ENCODE measurements around the gene MUC15.
"Not testable (repeated sequence)": the region's sequence is repeated elsewhere in the genome, so short reads cannot be mapped to it uniquely, and the experiment has no call there.

The MUC15 gene, protein sequence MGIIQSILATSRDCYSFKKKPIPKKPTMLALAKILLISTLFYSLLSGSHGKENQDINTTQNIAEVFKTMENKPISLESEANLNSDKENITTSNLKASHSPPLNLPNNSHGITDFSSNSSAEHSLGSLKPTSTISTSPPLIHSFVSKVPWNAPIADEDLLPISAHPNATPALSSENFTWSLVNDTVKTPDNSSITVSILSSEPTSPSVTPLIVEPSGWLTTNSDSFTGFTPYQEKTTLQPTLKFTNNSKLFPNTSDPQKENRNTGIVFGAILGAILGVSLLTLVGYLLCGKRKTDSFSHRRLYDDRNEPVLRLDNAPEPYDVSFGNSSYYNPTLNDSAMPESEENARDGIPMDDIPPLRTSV

DNA sequence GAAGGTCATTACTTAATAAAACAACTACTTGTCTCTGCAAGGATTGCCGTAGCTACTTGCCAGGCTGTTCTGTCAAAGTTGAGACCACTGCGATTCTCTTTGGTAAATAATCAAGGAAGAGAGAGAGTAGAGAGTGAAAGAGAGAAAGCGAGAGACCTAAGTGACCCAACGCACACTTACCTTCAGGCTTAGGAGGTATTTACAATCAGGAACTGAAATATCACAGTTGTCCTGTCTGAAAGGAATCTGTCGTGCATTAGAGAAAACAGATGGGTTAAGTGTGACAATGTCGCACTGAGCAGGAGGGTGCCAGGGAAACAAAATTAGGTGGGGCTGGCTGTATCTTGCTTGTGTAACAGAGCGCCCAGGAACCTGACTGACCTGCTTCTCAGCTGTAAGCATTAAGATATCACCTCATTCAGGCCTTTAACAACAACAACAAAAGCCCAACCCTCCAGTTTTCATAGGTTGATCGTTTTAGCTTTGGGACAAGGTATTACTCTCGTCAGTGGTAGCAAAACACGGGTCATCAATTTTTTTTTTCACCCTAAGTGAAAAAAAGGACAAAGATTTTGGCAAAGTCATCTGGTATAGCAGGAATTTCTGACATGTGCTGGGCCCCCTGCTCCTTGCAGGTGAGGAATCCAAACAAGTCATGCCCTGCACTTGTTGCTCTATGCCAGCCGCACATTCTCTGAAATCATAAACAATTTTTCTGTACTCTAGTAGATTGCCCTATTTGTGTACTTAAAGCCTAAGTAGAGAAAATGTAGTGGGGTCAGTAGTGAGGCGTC lies at the start of gene MUC15:
Gene MUC15, minus strand, starts transcription at position 403 of the 794 bp plus-strand sequence. CDS start 5,169 bp downstream, outside the sequence.
- DNase-seq (ENCODE audit: low read depth) = no peak

DNA sequence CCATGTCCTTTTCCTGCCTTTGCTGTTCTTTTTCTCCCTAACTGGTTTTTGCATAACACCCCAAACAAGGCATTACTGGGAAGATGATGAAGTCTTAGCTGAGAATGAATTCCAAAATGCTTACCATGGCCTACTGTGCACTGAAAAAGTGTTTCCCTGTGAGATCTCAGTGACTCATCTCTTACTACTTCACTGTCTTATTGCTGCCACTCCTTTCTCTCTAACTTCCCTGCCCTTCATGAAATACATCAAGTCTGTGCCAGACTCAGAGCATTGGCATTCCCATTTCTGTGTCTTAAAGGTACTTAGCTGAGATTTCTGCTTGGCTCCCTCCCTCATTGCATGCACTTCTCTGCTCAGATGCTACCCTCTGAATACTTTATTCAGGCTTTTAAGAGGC lies 49.1 kb upstream of the MUC15 start:
- no peak for DNase-seq (ENCODE audit: low read depth)

DNA sequence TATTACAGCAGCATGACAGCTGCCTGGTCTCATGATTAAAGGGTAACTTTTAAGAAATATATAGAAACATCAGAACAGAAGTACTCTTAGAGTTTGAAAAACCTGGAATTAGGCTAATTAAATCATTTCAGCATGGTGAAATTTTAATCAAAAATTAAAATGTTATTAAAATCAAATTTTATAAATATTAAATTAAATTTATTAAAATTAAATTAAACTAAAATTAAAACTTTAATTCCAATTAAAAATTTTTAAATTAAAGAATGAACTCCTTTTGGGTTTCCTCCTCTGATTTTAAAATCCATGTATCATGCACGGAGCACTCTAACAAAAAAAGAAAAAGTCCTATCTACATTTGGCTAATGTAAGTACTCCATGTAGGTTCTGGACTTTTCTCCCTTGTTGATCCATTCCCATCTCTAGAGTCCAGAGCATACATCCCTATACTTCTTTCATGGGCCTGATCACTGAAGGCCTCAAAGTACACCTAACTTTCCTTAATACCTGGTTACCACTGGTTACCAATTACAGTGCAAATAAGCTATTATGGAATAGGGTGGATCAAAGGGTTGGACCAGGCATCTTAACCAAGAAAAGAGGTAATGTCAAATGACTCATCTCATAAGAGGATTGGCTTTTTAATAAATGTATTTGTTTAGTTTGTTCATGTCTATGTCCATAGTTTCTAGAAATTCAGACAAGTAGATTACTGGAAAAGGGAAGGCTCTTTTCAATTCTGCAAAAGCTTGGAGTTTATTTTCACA lies 48.4 kb upstream of the MUC15 start:
- no peak for DNase-seq (ENCODE audit: low read depth)

DNA sequence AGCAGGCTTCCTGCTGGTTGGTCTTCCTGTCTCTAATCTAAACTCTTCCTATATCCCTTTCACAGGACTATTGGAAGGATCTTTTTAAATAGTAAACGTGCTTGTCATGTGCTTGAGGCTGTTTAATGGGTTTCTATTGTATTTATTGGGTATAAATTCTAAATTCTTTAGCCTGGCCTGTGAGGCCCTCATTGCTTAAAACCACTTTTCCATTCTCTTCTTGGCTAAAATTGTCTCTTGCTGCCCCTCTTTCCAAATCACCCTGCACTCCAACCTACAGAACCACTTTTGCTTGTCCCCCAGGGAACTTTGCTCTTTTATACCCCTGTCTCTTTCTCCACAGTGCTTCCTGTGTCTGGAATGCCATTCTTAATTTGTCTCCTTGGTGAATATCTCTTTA lies 46.4 kb upstream of the MUC15 start:
- no peak for DNase-seq (ENCODE audit: low read depth)

DNA sequence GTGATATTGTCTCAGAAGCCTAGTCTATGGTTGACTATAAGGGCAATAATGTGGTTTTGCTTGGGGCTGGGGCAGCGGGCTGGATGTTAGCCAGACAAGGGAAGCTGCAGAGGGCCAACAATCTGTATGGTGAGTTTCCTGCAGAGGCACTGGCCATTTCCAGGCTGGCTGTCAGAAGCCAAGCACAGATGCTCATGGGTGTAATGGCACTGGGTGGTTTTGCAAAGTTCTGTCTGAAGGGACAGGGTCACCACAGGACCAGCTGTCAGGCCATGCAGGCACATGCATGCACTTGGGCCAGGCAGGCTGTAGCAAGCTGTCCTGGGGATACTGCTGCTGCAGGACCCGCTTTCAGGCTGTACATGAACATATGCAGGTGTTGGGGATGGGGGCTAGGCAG lies 41.7 kb upstream of the MUC15 start:
- no peak for DNase-seq (ENCODE audit: low read depth)

DNA sequence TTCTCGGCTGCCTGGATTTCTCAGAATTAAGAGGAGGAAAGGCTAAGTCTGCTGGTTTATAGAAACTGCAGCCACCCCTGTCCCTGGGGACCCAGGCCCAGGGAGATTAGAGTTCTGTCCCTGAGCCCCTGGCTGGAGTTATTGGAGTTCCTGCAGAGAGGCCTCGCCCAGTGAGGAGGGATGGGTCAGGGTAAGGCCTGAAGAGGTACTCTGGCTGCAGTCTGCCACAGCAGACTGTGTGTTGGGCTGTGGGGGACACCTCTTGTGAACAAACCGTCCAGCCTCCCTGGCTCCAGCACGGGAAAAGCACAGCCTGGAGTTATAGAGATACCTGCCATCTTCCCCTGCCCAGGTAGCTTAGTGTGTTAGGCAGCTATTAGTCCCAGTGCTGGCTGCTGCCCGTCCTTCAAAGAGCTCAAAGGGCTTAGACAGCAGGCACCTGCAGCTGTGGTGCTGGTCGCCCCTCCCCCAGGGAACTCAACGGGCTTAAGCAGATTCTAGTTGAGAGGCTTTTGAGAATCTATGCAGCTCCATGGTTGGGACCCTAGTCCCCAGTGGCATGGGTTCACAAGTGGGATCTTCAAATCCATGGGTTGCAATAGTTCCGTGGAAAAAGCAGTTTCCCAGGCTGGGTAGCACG lies 36.6 kb upstream of the MUC15 start:
- DNase-seq (ENCODE audit: low read depth) = no peak

DNA sequence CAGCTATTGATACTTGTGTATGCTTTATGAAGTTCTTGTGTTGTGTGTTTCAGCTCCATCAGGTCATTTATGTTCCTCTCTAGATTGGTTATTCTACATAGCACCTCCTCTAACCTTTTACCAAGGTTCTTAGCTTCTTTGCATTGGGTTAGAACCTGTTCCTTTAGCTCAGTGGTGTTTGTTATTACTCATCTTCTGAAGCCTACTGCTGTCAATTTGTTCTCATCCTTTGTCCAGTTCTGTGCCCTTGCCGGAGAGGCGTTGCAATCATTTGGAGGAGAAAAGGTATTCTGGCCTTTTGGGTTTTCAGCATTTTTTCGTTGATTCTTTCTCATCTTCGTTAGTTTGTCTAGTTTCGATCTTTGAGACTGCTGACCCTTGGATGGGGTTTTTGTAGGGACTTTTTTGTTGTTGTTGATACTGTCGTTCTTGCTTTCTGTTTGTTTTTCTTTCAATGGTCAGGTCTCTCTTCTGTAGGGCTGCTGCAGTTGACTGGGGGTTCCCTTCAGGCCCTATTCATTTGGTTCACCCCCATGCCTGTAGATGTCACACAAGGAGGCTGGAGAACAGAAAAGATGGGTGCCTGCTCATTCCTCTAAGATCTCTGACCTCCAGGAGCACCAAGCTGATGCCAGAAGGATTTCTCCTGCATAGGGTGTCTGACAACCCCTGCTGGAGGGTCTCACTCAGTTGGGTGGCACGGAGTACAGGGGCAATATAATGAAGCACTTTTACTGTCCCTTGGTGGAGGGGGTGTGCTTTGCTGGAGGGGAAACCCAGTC lies 35.9 kb upstream of the MUC15 start:
- no peak for DNase-seq (ENCODE audit: low read depth)

DNA sequence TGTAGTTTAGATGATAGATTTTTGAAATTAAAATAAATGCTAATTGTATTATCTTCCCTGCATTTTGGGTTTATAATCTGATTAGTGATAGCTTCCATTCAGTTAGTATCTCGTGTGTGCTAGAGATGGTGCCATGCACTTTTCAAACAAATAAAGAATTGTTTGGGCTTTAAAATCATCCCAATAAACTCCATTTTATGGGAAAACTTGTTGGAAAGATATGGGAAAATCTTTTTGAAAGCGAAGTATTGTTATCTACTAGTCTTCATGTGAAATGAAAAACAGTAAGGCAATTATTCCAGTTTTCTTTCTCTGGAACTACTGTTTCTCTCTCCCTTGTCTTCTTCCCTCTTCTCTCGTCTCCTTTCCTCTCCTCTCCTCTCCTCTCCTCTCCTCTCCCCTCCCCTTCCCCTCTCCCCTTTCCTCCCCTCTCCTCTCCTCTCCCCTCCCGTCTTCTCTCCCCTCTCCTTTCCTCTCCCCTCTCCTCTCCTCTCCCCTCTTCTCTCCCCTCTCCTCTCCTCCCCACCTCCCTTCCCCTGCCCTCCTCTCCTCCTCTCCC lies 27.9 kb upstream of the MUC15 start:
- DNase-seq (ENCODE audit: low read depth) = no peak

DNA sequence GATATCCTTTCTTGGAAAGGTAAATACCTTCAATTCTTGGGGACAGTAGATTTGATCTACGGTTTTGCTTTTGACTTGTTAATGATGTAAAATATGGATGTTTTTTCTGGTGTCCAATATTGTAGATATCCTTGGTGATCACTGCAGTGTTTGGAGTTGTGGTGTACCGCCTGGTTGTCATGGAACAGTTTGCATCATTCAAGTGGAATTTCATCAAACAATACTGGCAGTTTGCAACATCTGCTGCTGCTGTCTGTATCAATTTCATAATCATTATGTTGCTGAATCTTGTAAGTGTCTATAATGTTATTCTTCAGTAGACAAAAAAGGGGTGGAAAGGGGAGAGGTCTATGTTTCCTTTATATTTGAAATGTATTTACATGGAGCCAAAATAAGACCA lies 27.4 kb upstream of the MUC15 start:
- no peak for DNase-seq (ENCODE audit: low read depth)

DNA sequence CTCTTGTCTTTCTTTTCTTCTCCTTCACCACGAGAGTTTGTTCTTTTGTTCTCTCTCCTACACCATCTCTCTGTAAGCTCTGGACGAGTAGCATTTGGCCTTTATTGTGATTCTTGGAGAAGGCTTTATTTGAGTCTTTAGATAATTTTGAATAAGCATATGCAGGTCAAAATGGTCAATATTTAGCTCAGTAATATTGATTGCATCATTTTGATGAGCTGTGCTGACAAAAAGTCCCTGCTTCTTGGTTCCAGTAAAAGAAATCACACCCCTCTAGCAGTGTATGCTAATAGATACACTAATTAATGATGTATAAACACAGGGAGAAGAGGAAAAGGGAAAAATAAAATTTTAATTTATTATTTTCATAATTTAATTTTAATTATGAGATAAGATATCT lies 25.8 kb upstream of the MUC15 start:
- no peak for DNase-seq (ENCODE audit: low read depth)

DNA sequence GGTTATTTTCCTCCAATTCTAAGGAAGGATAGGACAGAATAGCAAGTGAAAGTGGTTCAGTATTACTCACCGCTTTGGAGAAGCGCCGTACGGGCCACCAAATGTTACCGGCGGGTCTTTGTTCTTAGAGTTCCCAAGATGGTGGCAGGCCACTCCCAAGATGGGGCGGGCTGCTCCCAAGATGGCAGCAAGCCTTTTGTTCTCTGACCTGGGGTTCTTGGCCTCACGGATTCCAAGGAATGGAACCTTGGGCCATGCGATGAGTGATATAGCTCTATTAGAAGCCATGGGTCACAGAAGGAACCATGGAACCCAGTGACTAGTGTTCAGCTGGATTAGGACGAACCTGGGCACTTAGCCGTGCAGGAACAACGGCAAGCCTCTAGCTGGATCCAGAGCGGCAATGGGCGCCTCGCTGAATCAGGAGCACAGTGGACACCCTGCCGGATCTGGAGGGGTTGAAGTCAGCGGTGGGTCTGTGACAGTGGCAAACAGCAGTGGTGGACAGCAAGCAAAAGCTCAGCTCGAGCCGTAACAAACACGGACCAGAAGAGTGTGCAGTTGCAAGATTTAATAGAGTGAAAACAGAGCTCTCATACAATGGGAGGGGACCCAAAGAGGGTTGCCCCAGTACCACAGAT lies 25.1 kb upstream of the MUC15 start:
- DNase-seq (ENCODE audit: low read depth) = not testable (repeated sequence)

DNA sequence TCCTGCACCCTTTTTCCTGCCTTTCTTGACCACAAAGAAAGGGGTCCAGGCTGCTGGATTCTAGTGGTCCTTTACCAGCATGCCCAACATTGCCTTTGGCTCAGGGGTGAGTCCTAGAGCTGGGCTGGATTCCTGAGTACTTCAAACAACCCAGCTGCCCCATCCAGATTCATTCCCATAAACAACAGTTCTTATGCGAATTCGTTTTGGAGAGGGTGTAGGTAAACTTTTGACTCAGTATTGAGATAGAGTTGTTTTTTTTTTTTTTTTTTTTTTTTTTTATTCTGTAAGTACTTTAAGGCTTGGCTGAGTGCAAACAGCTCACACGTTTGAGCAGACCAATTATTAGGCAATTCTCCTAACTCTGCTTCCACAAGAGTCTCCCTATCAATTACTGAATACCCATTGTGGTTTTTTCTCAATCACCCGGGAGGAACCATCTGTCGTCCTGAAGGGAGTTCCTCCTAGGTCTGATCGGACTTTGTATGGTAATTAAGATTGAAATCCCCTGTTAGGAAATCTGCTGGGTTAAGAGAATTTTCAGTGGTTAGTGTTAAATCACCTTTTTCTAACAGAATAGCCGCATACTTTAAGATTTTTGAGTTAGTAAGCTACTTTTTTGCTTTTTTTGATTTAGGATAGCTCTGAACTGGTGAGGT lies 23.3 kb upstream of the MUC15 start:
- not testable (repeated sequence) for DNase-seq (ENCODE audit: low read depth)

DNA sequence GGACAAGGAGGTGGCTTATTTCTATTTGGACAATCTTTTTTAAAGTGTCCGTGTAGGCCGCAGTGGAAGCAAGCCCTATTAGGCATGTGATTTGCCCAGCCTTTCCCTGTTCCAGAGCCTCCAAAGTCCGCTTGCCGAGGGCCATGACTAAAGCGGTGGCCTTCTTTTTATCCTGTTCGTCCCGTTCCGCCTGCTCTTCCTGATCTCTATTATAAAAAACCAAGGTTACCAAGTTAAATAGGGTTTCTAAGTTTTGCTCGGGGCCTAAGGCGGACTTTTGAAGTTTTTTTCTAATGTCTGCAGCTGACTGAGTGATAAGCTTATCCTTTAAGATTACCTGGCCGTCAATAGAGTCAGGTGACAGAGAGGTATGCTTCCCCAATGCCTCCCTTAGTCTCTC lies 21.6 kb upstream of the MUC15 start:
- DNase-seq (ENCODE audit: low read depth) = no peak

DNA sequence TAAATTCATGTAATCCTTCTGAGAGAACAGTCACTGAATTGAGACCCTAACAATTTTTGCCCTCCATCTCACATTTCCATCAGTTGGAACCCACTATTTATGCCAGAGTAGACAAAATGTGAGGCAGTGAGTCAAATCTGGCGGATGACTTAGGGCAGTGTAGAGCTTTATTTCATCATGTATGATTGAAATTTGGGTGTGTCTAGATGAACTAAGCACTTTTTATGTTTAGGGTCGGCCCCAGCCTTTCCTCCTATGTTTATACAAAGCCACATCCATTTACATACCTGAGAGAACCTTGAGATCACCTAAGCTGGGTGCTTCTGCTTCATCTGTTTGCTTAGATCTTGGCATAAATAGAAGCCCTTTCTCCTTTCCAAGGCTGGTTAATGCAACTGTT lies 15.0 kb upstream of the MUC15 start:
- DNase-seq (ENCODE audit: low read depth) = no peak

DNA sequence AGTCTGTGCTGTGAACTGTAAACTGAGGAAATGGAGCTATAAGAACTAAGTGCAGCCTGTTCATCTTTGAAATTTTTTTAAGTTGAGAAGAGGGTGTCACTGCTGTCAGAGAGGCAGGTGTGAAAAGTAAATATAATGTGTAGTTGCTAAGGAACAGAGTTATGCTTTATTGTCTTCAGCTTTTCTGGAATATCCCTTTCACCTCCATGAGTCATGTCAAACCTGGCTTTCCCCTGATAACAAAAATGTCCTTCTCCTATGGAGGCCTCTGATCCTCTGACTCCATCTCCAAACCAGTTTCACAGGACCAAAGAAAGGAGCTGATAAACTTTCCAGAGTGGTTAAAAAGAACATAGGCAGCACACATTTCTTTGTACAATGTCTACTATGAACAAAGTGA lies 12.8 kb upstream of the MUC15 start:
- DNase-seq (ENCODE audit: low read depth) = no peak

DNA sequence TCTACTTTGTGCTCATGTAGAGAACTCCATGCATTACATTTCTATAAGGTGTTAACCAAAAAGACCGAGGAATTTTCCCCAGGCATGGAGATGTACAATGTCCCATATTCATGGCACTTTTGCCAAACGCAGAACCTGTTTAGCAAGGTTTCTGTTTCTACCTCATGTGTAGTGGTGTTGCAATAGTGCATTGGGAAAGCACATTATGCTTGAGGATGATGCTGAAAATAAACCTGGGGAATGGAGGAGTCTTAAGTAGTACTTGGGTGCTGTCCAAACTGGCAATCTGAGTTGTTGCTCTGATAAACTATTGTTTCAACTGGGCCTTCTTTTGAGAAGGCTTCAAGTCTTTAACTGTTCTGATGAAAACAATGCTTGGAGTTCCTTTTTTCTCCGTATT lies 11.5 kb upstream of the MUC15 start:
- no peak for DNase-seq (ENCODE audit: low read depth)

DNA sequence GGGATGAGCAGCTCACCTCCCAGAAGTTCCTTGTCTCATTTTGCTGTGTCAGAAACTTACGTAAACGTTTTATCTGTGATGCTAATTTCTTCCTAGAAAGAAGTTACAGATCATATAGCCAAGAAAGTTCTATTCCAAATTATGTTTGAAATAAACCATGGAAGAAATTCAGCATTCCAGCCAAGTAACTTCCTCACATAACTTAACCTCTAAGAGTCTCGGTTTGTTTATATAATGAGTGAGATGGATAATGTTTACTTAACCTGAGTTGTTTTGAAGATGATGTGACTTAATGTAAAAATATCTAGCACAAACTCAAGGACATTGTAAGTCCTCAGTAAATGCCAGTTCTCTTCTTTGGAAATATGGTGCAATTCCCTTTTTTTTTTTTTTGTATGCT lies 8.9 kb upstream of the MUC15 start:
- DNase-seq (ENCODE audit: low read depth) = no peak

DNA sequence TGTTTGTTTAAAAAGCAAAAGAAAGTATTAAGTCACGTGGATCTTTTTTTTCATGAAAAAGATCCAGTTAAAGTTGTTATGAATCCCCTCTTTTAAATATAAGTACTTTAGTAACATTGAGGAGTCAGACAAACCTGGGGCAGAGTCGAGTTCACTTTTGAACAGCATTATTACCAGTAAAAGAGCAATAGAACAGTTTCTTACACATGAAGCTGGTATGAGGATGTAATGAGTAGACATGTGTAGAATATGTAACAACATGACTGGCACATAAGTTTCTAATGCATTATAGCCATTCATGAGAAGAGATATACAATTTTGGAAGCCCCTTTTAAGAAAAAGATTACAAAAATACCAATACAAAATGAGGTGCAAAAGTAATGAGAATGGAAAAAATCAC lies 7.6 kb upstream of the MUC15 start:
- no peak for DNase-seq (ENCODE audit: low read depth)

DNA sequence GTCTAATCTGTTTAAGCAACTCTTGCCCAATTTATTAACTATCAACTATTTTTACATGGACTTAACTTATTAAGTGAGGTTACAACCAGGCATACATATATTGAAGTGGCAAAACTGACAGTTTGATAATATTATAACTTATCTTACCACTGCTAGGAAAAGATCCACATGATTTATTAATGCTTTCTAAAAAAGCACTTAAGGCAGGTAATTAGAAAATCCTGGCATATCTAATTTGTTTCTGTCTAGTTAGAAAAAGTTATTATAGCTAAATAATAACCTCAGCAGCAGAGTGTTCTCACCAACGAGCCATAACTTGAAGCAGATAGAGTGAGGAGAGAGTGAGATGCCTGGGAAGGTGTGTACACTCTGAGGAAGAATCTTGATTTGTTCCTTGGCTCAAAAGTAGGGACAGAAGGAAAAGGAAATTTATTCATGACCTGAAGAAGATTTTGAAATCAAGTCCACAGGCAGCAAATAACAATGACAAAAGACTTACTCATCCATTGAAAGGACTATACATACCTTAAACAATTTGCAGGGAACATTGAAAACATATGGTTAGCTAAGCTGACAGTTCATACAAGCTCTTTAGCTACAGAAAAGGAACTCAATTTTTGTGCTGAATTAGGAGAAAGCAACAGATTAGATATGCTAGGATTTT lies 7.1 kb upstream of the MUC15 start:
- no peak for DNase-seq (ENCODE audit: low read depth)

DNA sequence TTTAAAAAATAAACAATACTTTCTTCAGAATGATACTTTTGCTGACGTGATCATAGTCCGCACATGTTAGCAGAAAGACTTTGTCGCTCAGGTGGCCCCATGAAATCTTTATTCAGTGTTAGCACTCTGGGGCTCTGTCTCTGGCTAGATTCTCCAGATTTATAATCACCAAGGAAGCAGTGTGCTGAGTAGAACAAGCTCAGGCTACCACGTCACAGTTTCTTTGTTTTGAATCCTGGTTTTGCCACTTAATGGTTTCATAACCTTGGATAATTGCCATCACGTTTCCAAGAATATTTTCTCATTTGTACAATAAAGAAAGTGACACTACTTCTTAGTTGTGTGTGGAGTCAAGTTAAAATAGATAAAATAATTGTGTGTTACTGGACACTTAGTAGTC lies 3.9 kb upstream of the MUC15 start:
- no peak for DNase-seq (ENCODE audit: low read depth)
